MCF 10A (cell line): Measurements from ENCODE around the gene TRAF2. TPM values are rescaled to one million over a fixed set of nuclear protein-coding genes. Genes with fewer than 3 reads are reported as not detected.
A peak's percentile ranks its signal among the peaks of the same experiment; 100 is the strongest.

Experiments used
- BruUV-seq: library from RNA; stranded (reverse); fragments of 400-500 nt; replicated peaks from 2 replicates; lab custom pipeline; 2021; lab: Mats Ljungman, UMichigan
- CTCF ChIA-PET: fragments of 300-600 bp; sonication (Branson Sonifier 250); formaldehyde crosslinking; extraction: SDS; loops from one replicate; lab custom pipeline; 2021; ENCODE audit warnings: antibody characterized with exemption, inconsistent platforms; lab: Yijun Ruan, JAX
- POLR2A ChIA-PET: fragments of 300-600, 350-650 bp; sonication (Branson Sonifier 250); formaldehyde crosslinking; extraction: SDS; loops from one replicate; lab custom pipeline; 2020; ENCODE audit warnings: antibody characterized with exemption, inconsistent platforms; lab: Yijun Ruan, JAX
- DNase-seq: peaks from one replicate; pipeline ENCODE4 v3.0.0-alpha.2; 2018; ENCODE audit not compliant: unreplicated experiment
- H3K27ac Mint-ChIP-seq: one replicate; pipeline ENCODE4 v1.8.0; 2022; ENCODE audit warnings: mild to moderate bottlenecking, low read depth, mixed read lengths; ENCODE audit not compliant: unreplicated experiment
- H3K27me3 Mint-ChIP-seq: one replicate; pipeline ENCODE4 v1.8.0; 2022; ENCODE audit warnings: mixed read lengths; ENCODE audit not compliant: insufficient read depth, unreplicated experiment
- H3K36me3 Mint-ChIP-seq: one replicate; pipeline ENCODE4 v1.8.0; 2022; ENCODE audit warnings: mild to moderate bottlenecking, moderate library complexity, mixed read lengths; ENCODE audit not compliant: insufficient read depth, unreplicated experiment
- H3K4me1 Mint-ChIP-seq: one replicate; pipeline ENCODE4 v1.8.0; 2022; ENCODE audit warnings: mixed read lengths; ENCODE audit not compliant: insufficient read depth, unreplicated experiment
- H3K4me3 Mint-ChIP-seq: one replicate; pipeline ENCODE4 v1.8.0; 2022; ENCODE audit warnings: mild to moderate bottlenecking, moderate library complexity, mixed read lengths; ENCODE audit not compliant: unreplicated experiment
- H3K9me3 Mint-ChIP-seq: one replicate; pipeline ENCODE4 v1.8.0; 2022; ENCODE audit warnings: mixed read lengths; ENCODE audit not compliant: unreplicated experiment
- CTCF ChIP-seq: fragments of 200-600 bp; IDR thresholded peaks from one replicate; pipeline ENCODE4 v1.8.0; 2022; ENCODE audit warnings: antibody characterized with exemption, mild to moderate bottlenecking; ENCODE audit not compliant: unreplicated experiment
- intact Hi-C: fragments of 100-400 bp; cut with micrococcal nuclease; formaldehyde crosslinking; loops from 2 replicates; pipeline ENCODE4 v1.14.1; 2022
- total RNA-seq: library from RNA; stranded (reverse); gene quantifications from 2 replicates; pipeline ENCODE4 v1.2.3, GENCODE V29; 2022

The TRAF2 gene
- total RNA-seq, 1 experiment from 2014 or later, result 14.1 TPM

- BruUV-seq, result no TSS peak
- H3K36me3 Mint-ChIP-seq, result peaks cover 51% of the 10 kb centered on the region
- peaks cover 18% of the 10 kb centered on the region for H3K4me1 Mint-ChIP-seq
- TF ChIP-seq CTCF, result no peak
- no peaks in the 10 kb centered on the region for H3K9me3 Mint-ChIP-seq
- DNase-seq, result no peak
- intact Hi-C loops, result no loop called here
- POLR2A ChIA-PET, result interaction anchor here (0.9 to 1.8 kb wide), 3 partner anchors 10 to 37 kb away, joined by 3 to 5 read pairs (median 4); no protein-coding TSS in a partner anchor
- H3K4me3 Mint-ChIP-seq, result no peak overlapping the region
- CTCF ChIA-PET, result interaction anchor here (0.6 to 0.7 kb wide), 2 partner anchors 45 to 244 kb away, joined by 3 read pairs; no protein-coding TSS in a partner anchor
- no peak overlapping the region for H3K27ac Mint-ChIP-seq
- H3K27me3 Mint-ChIP-seq, result no peaks in the 10 kb centered on the region
These were observed 47.7 kb upstream of the TRAF2 start for GRCh38 chr9:136838314-136839228.

GRCh38 chr9:136839229-136840139 lies 46.8 kb upstream of the TRAF2 start:
- no peak for TF ChIP-seq CTCF
- CTCF ChIA-PET, result interaction anchor here (1.0 to 1.1 kb wide), 2 partner anchors 24 to 196 kb away, joined by 3 read pairs; no protein-coding TSS in a partner anchor
- peak overlapping the region; percentile 4 for H3K27ac Mint-ChIP-seq
- no peaks in the 10 kb centered on the region for H3K27me3 Mint-ChIP-seq
- H3K4me3 Mint-ChIP-seq, result no peak overlapping the region
- peaks cover 18% of the 10 kb centered on the region for H3K4me1 Mint-ChIP-seq
- DNase-seq, result no peak
- H3K9me3 Mint-ChIP-seq, result no peaks in the 10 kb centered on the region
- H3K36me3 Mint-ChIP-seq, result peaks cover 51% of the 10 kb centered on the region
- intact Hi-C loops, result loop anchor here (10.0 kb wide), 1 partner anchor 105 kb away; the partner anchor contains the start of genes C8G and FBXW5
- POLR2A ChIA-PET, result interaction anchor here (1.0 to 1.8 kb wide), 3 partner anchors 9 to 38 kb away, joined by 3 to 5 read pairs (median 3); no protein-coding TSS in a partner anchor
- no TSS peak for BruUV-seq

- POLR2A ChIA-PET, result interaction anchor here (1.0 to 1.8 kb wide), 2 partner anchors 8 to 30 kb away, joined by 3 to 5 read pairs; no protein-coding TSS in a partner anchor
These were observed 46.0 kb upstream of the TRAF2 start for GRCh38 chr9:136840140-136840876.

More at GRCh38 chr9:136840140-136840876, 46.0 kb upstream of the TRAF2 start:
- peaks cover 18% of the 10 kb centered on the region for H3K4me1 Mint-ChIP-seq
- H3K36me3 Mint-ChIP-seq, result peaks cover 45% of the 10 kb centered on the region
- intact Hi-C loops, result loop anchor here (10.0 kb wide), 1 partner anchor 104 kb away; the partner anchor contains the start of genes C8G and FBXW5
- CTCF ChIA-PET, result interaction anchor here (1.0 to 1.1 kb wide), 2 partner anchors 25 to 195 kb away, joined by 3 read pairs; no protein-coding TSS in a partner anchor
- TF ChIP-seq CTCF, result no peak
- H3K27me3 Mint-ChIP-seq, result no peaks in the 10 kb centered on the region
- BruUV-seq, result TSS peak; percentile 79
- DNase-seq, result no peak
- H3K27ac Mint-ChIP-seq, result peak overlapping the region; percentile 4
- no peaks in the 10 kb centered on the region for H3K9me3 Mint-ChIP-seq
- no peak overlapping the region for H3K4me3 Mint-ChIP-seq
